DMS 273 (cell line): ENCODE measurements around the gene LRRC2.
"Not testable (repeated sequence)": the region's sequence is repeated elsewhere in the genome, so short reads cannot be mapped to it uniquely, and the experiment has no call there.

ENCODE experiments used
- DNase-seq: peaks from one replicate; lab custom pipeline; 2025; ENCODE audit not compliant: unreplicated experiment; lab: John Stamatoyannopoulos, UW

LRRC2 gene

DNA sequence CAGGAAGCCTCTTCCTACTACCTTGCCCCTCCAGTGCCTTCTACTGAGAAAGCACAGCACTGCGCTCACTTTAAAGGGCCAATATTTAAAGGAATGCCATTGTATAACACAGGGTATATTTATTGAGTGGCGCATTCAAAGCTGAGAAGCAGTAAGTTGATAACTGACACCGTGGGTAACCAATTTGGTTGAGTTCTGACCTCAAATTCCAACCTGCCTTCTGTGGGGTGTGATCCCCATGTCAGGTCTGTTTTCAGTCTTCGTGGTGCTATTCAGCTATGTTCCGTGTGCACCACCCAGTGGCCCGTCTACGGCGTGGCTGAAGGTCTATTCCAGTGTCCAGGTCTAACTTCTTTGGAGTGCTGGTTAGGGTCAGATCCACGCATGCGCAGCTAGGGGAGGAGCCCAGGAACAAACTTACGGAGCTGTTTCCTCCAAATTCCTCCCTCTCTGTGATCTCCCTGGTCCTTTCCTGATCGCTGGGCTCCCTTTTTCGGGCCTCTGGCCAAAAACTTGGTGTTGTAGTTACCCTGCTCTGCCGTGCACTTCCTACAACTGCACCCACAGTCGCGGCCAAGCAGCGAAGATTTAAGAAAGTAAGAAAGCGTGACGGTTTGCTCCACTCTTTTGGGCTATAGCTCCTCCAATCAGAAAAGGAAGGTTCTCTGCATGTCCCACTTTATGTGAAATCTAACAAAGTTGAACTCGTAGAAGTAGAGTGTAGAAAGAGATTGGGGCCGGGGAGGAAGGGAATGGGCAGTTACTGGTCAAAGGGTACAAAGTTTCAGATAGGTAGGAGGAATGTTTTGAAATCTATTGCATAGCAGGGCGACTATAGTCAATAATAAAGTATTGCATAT is 7.7 kb downstream of the LRRC2 start:
- DNase-seq, result peak; percentile 77

DNA sequence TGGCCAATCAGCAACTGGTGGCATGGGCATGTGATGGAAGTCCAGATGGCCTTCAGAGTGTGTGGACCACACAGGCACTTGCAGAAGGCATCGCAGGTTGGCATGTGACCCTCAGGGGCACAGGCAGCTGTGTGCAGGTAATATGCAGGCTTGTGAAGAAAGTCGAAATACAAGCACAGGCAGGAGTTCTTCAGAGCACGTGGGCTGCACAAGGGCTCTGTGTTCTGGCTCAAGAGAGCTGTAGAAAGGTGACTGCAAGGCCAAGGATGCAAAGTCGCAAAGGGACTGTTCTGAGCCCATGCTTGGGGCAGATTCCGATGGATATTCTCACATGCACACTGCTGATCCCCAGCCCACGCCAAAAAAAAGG is 8.3 kb downstream of the LRRC2 start:
- no peak for DNase-seq

DNA sequence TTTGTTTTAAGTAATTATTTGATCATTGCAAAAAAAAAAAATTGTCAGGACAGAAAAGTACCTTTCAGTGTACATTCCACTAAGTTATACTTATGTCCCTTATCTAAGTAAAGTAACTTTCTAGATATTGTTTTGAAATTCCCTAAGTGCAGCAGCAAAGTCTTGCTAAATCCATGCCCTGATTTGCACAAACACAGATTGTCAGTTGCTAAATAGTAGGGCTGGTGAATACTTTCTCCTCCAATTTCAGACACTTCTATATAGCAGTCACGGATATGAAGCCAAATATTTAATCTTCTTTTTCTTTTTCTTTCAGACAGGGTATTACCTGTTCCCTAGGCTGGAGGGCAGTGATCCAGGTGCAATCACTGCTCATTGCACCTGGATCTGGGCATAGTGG is 12.9 kb downstream of the LRRC2 start:
- DNase-seq, result no peak

DNA sequence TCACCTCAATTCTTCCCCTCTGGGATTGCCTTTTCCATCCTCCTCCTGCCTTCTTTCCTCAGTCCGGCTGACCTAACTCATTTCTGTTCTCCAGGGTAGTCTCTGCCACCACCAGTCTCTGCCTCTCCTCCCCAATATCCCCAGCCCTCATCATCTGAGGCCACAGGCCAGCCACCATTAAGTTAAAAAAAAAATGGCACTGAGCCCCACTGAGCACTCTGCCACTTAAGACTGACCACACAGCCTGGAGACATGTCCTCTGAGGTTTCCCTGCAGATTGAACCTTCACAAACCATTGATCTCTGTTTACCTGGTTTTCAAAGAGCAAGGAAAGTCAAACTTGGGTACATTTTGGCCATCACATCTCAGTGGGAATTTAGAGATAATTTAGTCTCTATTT is 13.6 kb downstream of the LRRC2 start:
- no peak for DNase-seq

DNA sequence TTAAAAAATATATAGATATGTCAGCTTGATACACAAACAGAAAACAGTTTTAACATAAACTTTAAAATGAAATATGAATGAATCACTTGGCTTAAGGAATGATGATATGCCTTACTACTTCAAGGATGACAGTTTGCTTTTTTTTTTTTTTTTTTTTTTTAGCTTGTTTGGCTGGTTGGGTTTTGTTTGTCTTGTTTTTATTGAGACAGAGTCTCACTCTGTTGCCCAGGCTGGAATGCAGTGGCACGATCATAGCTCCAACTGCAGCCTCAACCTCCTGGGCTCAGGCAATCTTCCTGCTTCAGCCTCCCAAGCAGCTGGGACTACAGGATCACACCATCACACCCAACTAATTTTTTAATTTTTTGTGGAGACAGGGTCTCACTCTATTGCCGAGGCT is 14.5 kb downstream of the LRRC2 start:
- DNase-seq, result no peak

DNA sequence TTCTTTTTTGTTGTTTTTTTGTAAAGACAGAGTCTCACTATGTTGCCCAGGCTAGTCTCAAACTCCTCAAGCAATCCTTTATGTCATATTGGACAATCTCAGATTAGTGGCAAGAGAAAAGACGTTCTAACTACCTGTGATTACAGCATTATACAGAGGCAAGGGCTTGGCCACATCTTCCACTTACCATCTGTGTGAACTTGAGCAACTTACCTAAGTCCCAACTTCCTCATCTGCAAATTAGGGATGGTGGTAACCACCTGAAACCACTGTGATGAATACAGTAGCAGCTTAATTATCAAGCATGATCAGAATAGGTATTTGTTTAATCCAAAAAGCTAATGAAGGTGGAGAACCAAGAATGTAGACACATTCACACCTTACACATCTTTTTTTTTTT is 16.1 kb downstream of the LRRC2 start:
- no peak for DNase-seq

DNA sequence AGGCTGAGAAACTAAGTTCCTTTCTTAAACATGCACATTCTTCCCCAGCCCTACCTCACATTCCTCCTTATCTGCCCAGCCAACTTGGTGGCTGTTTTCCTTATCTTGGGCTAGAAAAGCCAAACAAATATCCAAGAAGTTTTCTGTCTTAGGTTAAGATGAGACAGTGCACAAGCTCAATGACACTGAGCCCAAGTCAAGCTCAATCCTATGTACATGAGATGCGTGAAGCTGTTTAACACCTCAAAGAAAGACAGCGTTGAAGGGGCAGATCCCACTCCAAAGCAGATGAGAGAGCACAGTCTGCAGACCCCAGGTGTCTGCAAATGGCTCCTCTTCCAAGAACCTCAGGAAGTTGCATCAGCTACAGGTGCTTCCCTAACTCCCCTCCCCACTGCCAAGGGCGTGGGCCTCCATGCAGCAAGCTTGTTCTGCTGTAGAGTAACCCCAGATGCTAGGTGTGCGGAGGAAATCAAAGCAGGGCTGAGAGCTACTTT is 16.6 kb downstream of the LRRC2 start:
- no peak for DNase-seq

DNA sequence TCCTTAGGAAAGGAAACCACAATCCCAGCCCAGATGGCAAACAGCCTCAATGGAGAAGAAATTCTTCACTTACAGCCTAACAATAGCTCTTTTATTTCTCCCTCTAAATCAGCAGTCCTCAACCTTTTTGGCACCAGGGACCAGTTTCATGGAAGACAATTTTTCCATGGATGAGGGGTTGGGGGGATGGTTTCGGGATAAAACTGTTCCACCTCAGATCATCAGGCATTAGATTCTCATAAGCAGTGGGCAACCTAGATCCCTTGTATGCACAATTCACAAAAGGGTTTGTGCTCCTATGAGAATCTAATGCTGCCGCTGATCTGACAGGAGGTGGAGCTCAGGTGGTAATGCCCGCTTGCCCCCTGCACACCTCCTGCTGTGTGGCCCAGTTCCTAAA is 17.5 kb downstream of the LRRC2 start:
- not testable (repeated sequence) for DNase-seq

DNA sequence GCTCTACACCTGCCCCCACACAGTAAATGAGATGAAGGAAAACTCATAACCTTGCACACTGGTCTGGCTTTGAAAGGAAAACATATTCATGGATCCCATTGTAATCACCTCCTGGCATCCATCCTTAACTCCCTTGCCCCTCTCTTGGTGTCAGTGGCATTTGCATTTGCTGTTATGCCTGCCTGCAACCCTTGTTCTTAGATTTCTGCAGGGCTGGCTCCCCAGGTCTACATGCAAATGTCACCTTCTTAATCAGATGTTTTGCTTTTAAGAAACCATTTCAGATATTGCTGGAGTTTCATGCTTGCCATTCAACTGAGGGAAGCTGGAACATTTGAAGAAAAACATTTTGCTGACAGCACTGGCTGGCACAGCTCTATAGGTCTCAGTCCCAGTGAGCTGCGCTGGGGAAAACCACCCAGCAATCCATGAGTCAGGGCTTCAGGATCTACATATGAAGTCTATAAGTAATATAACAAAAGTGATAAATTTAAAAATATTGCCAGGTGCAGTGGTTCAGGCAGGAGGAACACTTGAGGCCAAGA is 19.1 kb downstream of the LRRC2 start:
- DNase-seq, result no peak

DNA sequence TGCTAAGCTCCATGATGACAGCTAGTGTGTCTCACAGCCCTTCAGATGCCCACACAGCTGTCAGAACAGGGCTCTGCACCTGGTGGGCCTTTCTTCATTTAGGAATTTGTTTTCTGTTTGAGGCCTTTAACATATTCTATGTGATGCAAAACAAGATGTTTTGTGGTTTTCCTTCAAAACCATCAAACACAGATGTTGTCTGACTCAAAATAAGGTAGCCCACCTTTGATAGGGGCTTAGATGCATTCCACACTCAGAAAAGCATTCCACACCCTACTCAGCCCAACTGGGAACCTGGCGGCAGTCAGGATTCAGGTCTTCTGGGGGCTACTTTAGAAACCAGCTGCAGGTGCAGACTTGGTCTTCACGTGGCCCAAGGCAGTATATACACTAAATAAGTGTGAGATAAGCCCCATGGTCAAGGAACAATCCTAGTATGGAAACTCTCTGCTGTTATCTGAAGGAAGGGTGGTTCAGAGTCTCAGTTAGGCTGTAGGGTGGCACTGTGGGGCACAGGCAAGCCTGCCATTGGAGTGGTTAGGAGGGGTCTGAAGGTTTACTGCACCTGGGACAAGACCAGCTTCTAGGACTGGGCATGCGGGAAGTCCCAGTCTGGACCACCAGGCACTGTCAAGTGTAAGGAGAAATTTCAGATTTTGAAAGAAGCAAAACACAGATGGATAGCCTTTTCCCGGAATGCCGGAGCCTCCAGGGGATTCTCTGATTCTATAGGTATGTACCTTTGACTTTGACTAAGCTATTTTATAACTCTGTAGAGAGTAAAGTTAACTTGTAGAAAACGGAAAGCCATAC is 20.1 kb downstream of the LRRC2 start:
- no peak for DNase-seq

DNA sequence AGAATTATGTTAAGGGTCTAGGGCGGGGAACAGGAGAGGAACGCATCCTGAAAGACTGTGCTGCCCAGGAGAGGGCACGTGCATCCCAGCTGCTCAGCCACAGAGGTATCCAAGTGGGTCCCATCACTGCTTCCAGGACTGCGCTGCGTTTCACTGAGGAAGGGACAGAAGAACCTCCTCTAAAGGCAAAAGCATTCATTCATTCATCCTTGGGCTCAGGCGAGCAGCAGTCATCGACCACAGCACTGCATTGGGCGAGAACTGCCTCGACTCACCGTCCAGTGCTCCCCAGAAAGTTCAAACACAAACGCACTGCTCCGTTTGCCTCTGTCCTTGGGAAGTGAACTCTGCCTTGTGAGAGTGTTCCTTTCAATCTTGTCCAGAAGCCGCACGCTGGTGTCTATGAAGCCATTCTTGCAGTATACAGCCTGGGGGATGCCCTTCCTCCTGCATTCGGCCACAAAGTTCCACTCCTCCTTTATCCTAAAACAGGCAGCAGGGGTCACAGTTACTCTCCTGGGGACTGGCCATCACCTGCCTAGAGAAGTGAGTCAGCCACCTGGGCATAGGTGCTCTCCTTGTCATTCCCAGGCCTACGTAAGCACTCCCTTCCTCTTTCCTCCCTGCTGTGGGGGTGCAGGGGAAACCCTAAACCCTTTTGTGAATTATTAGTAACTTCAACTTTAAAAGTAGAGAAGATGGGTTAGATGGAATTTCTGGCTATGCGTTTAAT is 21.2 kb downstream of the LRRC2 start:
- no peak for DNase-seq

DNA sequence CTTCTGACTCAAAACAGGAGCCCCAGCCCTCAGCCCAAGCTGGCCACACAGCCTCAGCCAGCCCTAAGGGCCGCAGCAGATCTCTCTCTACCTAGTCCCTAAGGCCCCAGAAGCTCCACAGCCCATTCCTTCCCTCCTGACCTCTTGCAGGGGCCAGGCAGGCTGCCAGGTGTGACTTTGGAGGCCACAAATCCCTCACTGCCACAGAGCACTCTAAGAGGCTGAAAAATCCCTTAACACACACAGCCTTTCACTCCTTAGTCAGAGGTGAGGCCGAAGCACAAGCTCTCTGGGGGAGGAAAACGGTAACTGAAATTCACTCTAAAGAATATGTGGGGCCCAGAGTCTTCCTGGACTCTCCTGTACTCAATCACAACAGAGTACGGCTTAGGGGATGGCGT is 23.3 kb downstream of the LRRC2 start:
- no peak for DNase-seq

DNA sequence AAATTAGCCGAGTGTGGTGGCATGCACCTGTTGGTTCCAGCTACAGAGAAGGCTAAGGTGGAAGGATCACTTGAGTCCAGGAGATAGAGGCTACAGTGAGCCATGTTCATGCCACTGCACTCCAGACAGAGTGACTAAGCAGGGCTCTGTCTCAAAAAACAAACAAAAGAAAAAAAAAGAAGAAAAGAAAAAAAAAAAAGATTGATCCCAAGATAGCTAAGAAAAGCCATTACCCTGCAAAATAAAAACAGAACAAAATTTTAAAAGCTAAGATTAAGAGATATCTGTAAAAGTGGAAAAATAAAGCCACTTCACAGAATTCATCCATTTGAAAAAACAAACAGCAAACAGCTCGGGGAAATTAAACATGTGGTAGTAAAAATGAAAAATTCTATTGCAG is 23.8 kb downstream of the LRRC2 start:
- DNase-seq, result no peak

DNA sequence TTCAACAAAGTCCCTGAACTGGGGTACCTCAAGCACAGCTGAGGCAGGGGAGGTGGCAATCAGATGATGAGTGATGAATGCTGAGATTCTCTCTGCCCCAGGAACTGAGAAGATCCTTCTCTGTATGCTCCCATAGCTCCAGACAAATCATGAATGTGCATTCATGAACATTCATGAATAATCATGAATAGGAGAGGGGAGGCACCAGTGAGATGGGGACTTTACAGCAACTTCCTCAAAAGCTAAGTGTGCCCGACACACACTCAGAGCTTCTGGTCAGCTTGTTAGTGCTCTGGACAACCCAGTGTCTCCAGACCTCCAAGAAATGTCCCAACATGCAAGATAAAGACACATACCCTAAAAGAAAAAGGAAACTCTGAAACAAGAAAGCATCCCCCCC is 24.3 kb downstream of the LRRC2 start:
- no peak for DNase-seq

DNA sequence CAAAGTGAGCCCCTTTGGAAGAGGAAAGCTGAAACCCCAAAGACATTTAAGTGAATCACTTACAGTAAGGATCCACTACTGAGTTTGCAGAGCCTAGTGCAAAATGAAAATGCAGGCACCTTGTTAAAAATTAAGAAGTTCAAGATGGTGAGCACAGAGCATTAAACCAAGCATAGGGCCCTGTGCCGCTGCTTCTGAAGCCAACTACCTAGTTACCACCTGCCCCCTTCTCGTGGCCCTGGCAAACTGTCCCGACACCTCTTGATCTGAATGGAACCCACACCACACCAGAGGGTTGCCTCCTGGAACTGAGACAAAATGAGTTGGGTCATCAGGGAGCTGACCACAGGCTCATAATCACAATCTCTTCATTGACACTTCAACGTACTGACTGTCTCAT is 25.6 kb downstream of the LRRC2 start:
- no peak for DNase-seq

DNA sequence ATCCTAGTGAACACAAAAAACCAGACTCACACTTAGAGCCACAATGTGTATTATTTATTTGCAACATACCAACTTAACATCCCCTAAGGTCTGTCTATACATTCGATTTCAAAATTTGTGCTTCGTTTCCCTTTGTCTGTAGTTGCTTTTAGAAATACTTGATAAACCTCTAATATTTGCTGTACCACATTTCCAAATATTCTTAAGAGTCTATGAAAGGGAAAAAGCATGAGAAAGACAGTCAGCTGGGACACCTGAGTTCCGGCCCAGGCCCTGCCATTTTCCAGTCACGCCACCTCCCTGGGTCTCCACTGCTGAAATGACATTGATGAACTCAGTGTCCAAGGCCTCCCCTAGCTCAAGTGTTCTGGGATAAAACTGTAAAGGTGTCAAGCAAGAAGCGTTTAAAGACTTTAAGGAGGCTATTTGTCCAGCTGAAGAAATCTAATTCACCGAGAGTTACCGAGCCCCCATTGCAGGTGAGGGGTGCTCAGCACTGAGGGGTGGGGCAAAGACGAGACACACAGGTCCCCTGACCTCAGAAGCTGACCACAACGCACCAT is 26.6 kb downstream of the LRRC2 start:
- no peak for DNase-seq

DNA sequence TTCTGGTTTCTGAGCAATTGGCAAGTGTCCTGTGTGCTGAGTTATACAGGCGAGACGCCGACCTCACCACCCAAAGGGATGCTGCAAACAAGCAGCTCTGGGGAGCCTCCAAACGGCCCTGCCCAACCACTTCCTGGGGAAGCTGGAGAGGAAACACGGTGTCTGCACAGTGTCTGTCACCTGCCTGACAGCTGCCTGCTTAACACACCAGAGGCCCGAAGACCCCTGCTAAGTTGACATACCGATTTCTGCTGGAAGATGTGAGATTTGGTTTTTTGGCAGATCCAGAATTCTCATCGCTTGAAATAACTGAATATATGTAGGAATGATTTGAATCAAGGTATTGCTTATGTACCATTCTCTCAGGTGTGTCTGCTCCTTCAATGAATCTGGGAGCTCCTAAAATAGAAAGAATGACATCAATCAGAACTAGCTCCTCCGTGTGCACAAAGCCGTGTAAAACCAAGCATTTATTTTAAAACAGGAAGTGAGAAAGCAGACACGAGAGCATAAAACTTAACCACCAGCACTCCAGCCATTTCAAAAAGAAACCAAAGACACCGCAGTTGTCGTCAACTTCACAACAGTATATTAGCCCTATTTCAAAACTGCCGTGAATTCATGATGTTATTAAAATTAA is 27.2 kb downstream of the LRRC2 start:
- no peak for DNase-seq

DNA sequence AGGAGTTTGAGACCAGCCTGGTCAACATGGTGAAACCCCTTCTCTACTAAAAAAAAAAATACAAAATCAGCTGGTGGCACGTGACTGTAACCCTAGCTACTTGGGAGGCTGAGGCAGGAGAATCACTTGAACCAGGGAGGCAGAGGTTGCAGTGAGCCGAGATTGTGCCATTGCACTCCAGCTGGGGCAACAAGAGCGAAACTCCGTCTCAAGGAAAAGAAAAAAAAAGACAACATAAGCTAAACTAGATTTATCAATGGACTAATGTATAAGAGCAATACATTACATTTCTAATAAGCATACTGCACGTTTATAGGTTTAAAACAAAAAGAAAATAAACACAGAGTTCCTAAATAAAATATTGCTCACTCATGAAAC is 27.7 kb downstream of the LRRC2 start:
- DNase-seq, result not testable (repeated sequence)

DNA sequence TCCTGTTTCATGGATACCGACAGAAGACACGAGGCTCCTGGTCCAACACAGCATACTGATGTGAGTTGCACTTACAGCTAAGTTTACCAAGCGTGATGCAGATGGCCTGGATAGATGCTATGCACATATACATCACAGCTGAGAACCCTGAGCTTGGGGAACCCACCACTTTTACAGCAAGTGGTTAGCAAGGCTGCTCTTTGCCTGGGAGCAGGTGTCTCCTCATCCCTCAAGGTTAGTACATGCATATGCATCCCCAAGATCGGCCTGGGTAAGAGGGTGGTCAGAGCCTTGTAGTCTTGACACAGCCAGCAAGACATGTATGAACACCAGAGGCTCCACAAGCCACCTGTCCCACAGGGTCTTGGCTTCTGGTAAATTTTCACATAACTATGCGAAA is 28.3 kb downstream of the LRRC2 start:
- DNase-seq, result no peak

DNA sequence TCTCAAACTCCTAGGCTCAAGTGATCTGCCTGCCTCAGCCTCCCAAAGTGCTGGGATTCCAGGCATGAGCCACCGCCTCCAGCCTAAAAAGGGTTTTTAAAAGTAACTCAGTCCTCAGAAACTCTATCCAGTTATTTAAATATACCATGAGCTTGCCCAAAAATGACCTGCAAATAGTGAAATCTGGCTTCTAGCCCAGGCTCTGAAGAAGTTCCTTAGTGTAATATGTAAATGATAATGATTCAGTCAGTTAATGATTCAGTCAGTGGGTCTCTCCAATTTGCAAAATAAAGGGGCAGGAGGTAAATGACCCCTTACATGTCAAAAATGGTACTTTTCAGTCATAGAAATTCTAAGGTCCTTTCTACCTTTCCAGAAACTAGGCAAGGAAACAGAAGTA is 28.8 kb downstream of the LRRC2 start:
- DNase-seq, result no peak

DNA sequence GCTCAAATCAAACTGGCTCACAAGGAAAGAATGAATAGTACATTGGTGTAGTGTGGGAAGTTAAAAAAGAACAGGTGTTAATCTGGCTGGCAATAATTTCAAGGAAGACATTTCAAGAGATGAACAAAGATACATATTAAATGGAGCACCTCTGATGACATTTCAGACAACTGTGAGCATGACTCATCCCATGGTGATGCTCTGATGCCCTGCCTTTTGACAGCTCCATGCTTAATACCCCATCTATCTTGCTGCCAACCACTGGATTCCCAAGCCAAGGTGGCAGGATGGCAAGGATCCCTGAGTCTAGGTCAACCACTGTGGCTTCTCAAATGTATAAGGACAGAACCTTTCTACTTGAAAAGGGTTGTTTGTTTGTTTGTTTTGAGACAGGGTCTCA is 29.3 kb downstream of the LRRC2 start:
- no peak for DNase-seq
